ENCODE measurements around the gene PDE11A. TPM values are rescaled to one million over a fixed set of nuclear protein-coding genes. Genes with fewer than 3 reads are reported as not detected.

The PDE11A gene
- total and polyA plus RNA-seq, 2 of the 13 experiments (the other 11 are each of a cell fraction or from before 2014, with no cell fraction given), result 1.2 to 1.7 TPM

GRCh38 chr2:177602611-177603164, 469.9 kb downstream of the PDE11A start (continued):
- TF ChIP-seq ZNF609 (CRISPR knock-in tag; IDR thresholded peaks at IDR 0.05; ENCODE audit: borderline replicate concordance) (0 out of 2 replicates have a peak, but pooled peaks have one; percentile 45), ZNF777 (CRISPR knock-in tag; IDR thresholded peaks at IDR 0.05) (peak; percentile 40; the same call in 1 of the 2 replicates), DRAP1 (CRISPR knock-in tag; IDR thresholded peaks at IDR 0.05) (peak; percentile 41; the same call in 1 of the 2 replicates), ZNF34 (CRISPR knock-in tag; IDR thresholded peaks at IDR 0.05; ENCODE audit: borderline replicate concordance) (no peak), ONECUT2 (CRISPR knock-in tag; IDR thresholded peaks at IDR 0.05) (peak; percentile 94), ZBTB20 (CRISPR knock-in tag; IDR thresholded peaks at IDR 0.05; ENCODE audit: borderline replicate concordance, low read depth) (peak; percentile 88; the same call in 1 of the 2 replicates), KAT2B (IDR thresholded peaks at IDR 0.05; ENCODE audit: borderline replicate concordance, low read depth, low read length) (peak; percentile 88), RBFOX2 (IDR thresholded peaks at IDR 0.05; ENCODE audit: low read depth, low read length) (0 out of 2 replicates have a peak, but pooled peaks have one; percentile 34), HNF4A (CRISPR knock-in tag; IDR thresholded peaks at IDR 0.05) (peak; percentile 93), KLF12 (CRISPR knock-in tag; IDR thresholded peaks at IDR 0.05; ENCODE audit: borderline replicate concordance) (no peak), HDAC2 (CRISPR knock-in tag; IDR thresholded peaks at IDR 0.05) (peak; percentile 77), THAP11 (CRISPR knock-in tag; IDR thresholded peaks at IDR 0.05) (peak; percentile 57), THRA (CRISPR knock-in tag; IDR thresholded peaks at IDR 0.05; ENCODE audit: borderline replicate concordance) (peak; percentile 67; the same call in 1 of the 2 replicates), ARID4A (CRISPR knock-in tag; IDR thresholded peaks at IDR 0.05; ENCODE audit: borderline replicate concordance) (0 out of 2 replicates have a peak, but pooled peaks have one; percentile 43), POGZ (CRISPR knock-in tag; IDR thresholded peaks at IDR 0.05) (no peak), ELF3 (CRISPR knock-in tag; IDR thresholded peaks at IDR 0.05) (peak; percentile 70), TARDBP (CRISPR knock-in tag; IDR thresholded peaks at IDR 0.05) (no peak), MIXL1 (CRISPR knock-in tag; IDR thresholded peaks at IDR 0.05) (peak; percentile 67; the same call in 1 of the 2 replicates)
